H1 (cell line): ENCODE results near the gene RNU5D-1. TPM values are rescaled to one million over a fixed set of nuclear protein-coding genes. Genes with fewer than 3 reads are reported as not detected.
"Not testable (repeated sequence)": the region's sequence is repeated elsewhere in the genome, so short reads cannot be mapped to it uniquely, and the experiment has no call there.

Source experiments
- CTCF ChIA-PET: fragments of 300-600 bp; sonication (Branson Sonifier 250); formaldehyde crosslinking; loops from one replicate; lab custom pipeline; 2021; ENCODE audit not compliant: partially characterized antibody; lab: Charles Lee
- POLR2A ChIA-PET: fragments of 300-600 bp; sonication (Branson Sonifier 250); formaldehyde crosslinking; loops from one replicate; lab custom pipeline; 2021; ENCODE audit warnings: inconsistent platforms; ENCODE audit not compliant: partially characterized antibody; lab: Charles Lee
- DNase-seq, 2 experiments: peaks; one replicate each; pipeline versions ENCODE4 v3.0.0 to v3.0.0-alpha.2; 2010 to 2022; ENCODE audit warnings: low spot score in 2 of 2, low read depth in 1 of 2, mixed read lengths in 1 of 2
- FAIRE-seq: peaks from 2 replicates; lab custom pipeline; 2011; peaks lifted over from hg19 to GRCh38; lab: Jason Lieb, UNC
- H2AFZ ChIP-seq: 2 replicates; pipeline ENCODE4 v1.8.1; 2012; ENCODE audit warnings: low read length, inconsistent platforms
- H2AK5ac ChIP-seq: 2 replicates; pipeline ENCODE4 v1.6.1; 2013; ENCODE audit warnings: low read depth, low read length
- H2BK120ac ChIP-seq: replicated peaks from 2 replicates; pipeline ENCODE3; 2013; ENCODE audit warnings: low read depth, low read length, inconsistent platforms
- H2BK12ac ChIP-seq: 2 replicates; pipeline ENCODE4 v1.6.1; 2013; ENCODE audit warnings: low read depth, low read length
- H2BK15ac ChIP-seq: 2 replicates; pipeline ENCODE4 v1.6.1; 2013; ENCODE audit warnings: low read length
- H2BK20ac ChIP-seq: 2 replicates; pipeline ENCODE4 v1.6.1; 2013; ENCODE audit warnings: low read length
- H2BK5ac ChIP-seq: 2 replicates; pipeline ENCODE4 v1.6.1; 2013; ENCODE audit warnings: low read depth, low read length
- H3K14ac ChIP-seq: 2 replicates; pipeline ENCODE4 v1.6.1; 2013; ENCODE audit warnings: inconsistent platforms; ENCODE audit not compliant: insufficient read length
- H3K18ac ChIP-seq: 2 replicates; pipeline ENCODE4 v1.6.1; 2013; ENCODE audit warnings: low read length; ENCODE audit errors: extremely low read depth
- H3K23ac ChIP-seq: 2 replicates; pipeline ENCODE4 v1.6.1; 2013; ENCODE audit warnings: inconsistent platforms; ENCODE audit not compliant: insufficient read length
- H3K23me2 ChIP-seq: 2 replicates; pipeline ENCODE4 v1.6.1; 2013; ENCODE audit warnings: low read depth, low read length
- H3K27ac ChIP-seq: 2 replicates; pipeline ENCODE4 v1.6.1; 2011; ENCODE audit warnings: low read depth, low read length, inconsistent platforms
- H3K27me3 ChIP-seq, 4 experiments: replicated peaks in 1 of 4; 1 replicate in 1 of 4; 2 replicates in 3 of 4; pipeline versions ENCODE4 v1.6.1 to v1.8.1; 2011 to 2013; ENCODE audit warnings: low read length in 3 of 4, mild to moderate bottlenecking in 3 of 4, inconsistent platforms in 2 of 4, mixed read lengths in 2 of 4, moderate library complexity in 1 of 4; ENCODE audit not compliant: control insufficient read depth in 3 of 4, insufficient read depth in 3 of 4; ENCODE audit errors: extremely low read depth in 1 of 4
- H3K36me3 ChIP-seq, 4 experiments: 2 replicates each; pipeline versions ENCODE4 v1.6.1 to v1.8.1; 2011 to 2013; ENCODE audit warnings: mild to moderate bottlenecking in 4 of 4, low read length in 3 of 4, moderate library complexity in 2 of 4, control low read depth in 1 of 4, inconsistent platforms in 1 of 4; ENCODE audit not compliant: insufficient read depth in 4 of 4, control insufficient read depth in 2 of 4
- H3K4ac ChIP-seq: replicated peaks from 2 replicates; pipeline ENCODE3; 2013; ENCODE audit warnings: low read length, low read depth, mixed read lengths, inconsistent platforms; ENCODE audit not compliant: insufficient read length
- H3K4me1 ChIP-seq, 4 experiments: replicated peaks in 1 of 4; 1 replicate in 1 of 4; 2 replicates in 3 of 4; pipeline versions ENCODE4 v1.6.1 to v1.8.1; 2011 to 2013; ENCODE audit warnings: low read length in 3 of 4, inconsistent platforms in 2 of 4, mixed read lengths in 1 of 4; ENCODE audit not compliant: insufficient read depth in 4 of 4, control insufficient read depth in 3 of 4
- H3K4me2 ChIP-seq, 2 experiments: 2 replicates each; pipeline versions ENCODE4 v1.6.1 to v1.8.1; 2011 to 2013; ENCODE audit warnings: low read depth in 2 of 2, low read length in 2 of 2, control low read depth in 1 of 2, inconsistent platforms in 1 of 2, mild to moderate bottlenecking in 1 of 2; ENCODE audit not compliant: insufficient read depth in 1 of 2
- H3K4me3 ChIP-seq, 4 experiments: fragments of 200-600, 300-600 bp in 1 of 4; sonication (generic), shearing (Covaris generic), sonication (Bioruptor Twin) in 1 of 4; 2 replicates each; pipeline versions ENCODE4 v1.5.1 to v1.8.1; 2011 to 2016; ENCODE audit warnings: low read length in 4 of 4, low read depth in 3 of 4, control low read depth in 2 of 4, inconsistent platforms in 2 of 4, mild to moderate bottlenecking in 2 of 4, mixed read lengths in 1 of 4, moderate library complexity in 1 of 4; ENCODE audit not compliant: insufficient read depth in 2 of 4; ENCODE audit errors: extremely low read depth in 1 of 4
- H3K56ac ChIP-seq: replicated peaks from 2 replicates; pipeline ENCODE3; 2013; ENCODE audit warnings: low read depth, mild to moderate bottlenecking, mixed read lengths, low read length, inconsistent platforms; ENCODE audit not compliant: insufficient read length
- H3K79me1 ChIP-seq: 2 replicates; pipeline ENCODE4 v1.6.1; 2013; ENCODE audit warnings: low read depth, low read length, control low read depth
- H3K79me2 ChIP-seq, 2 experiments: 2 replicates each; pipeline versions ENCODE4 v1.6.1 to v1.8.1; 2012 to 2013; ENCODE audit warnings: low read length in 2 of 2, mild to moderate bottlenecking in 2 of 2, inconsistent platforms in 1 of 2; ENCODE audit not compliant: insufficient read depth in 2 of 2, control insufficient read depth in 1 of 2
- H3K9ac ChIP-seq, 4 experiments: replicated peaks in 1 of 4; 1 replicate in 1 of 4; 2 replicates in 3 of 4; pipeline versions ENCODE4 v1.6.1 to v1.8.1; 2011 to 2013; ENCODE audit warnings: low read depth in 3 of 4, low read length in 3 of 4, control low read depth in 2 of 4, mild to moderate bottlenecking in 2 of 4, moderate library complexity in 2 of 4, inconsistent platforms in 1 of 4; ENCODE audit errors: extremely low read depth in 1 of 4
- H3K9me3 ChIP-seq, 2 experiments: 2 replicates each; pipeline versions ENCODE4 v1.6.1 to v1.8.1; 2012 to 2013; ENCODE audit warnings: mild to moderate bottlenecking in 2 of 2, moderate library complexity in 2 of 2, control low read depth in 1 of 2, inconsistent platforms in 1 of 2, low read depth in 1 of 2, low read length in 1 of 2, mixed read lengths in 1 of 2; ENCODE audit not compliant: insufficient read depth in 2 of 2
- H4K20me1 ChIP-seq, 2 experiments: replicated peaks in 1 of 2; 2 replicates each; pipeline versions ENCODE3 to v1.8.1; 2011 to 2013; ENCODE audit warnings: inconsistent platforms in 2 of 2, low read length in 2 of 2, mild to moderate bottlenecking in 1 of 2; ENCODE audit not compliant: insufficient read depth in 2 of 2, control insufficient read depth in 1 of 2
- H4K5ac ChIP-seq: 2 replicates; pipeline ENCODE4 v1.6.1; 2013; ENCODE audit warnings: low read length, low read depth, mixed read lengths, inconsistent platforms; ENCODE audit not compliant: insufficient read length
- H4K8ac ChIP-seq: 2 replicates; pipeline ENCODE4 v1.8.0; 2013; ENCODE audit warnings: mild to moderate bottlenecking, moderate library complexity, low read length, inconsistent platforms; ENCODE audit not compliant: insufficient read depth; ENCODE audit errors: extremely low read depth
- H4K91ac ChIP-seq: replicated peaks from 2 replicates; pipeline ENCODE3; 2013; ENCODE audit warnings: low read length, mixed read lengths, inconsistent platforms; ENCODE audit not compliant: insufficient read length
- WGBS, 2 experiments: shearing (Covaris generic) in 1 of 2; methylation state at CpG; one replicate each; pipeline versions ENCODE4 v1.1.6 to v1.1.7; 2013 to 2015; ENCODE audit warnings: low lambda C conversion rate in 2 of 2, mixed read lengths in 2 of 2, inconsistent platforms in 1 of 2, low coverage in 1 of 2, missing lambda C conversion rate in 1 of 2; ENCODE audit not compliant: insufficient replicate concordance in 2 of 2, insufficient coverage in 1 of 2, insufficient read length in 1 of 2; ENCODE audit errors: extremely low coverage in 1 of 2, missing lambda C conversion rate in 1 of 2; 5-methylcytosine and 5-hydroxymethylcytosine counted together
- polyA plus RNA-seq, 7 experiments: library from polyadenylated mRNA; depleted of rRNA in 3 of 7; stranded (reverse) in 5 of 7; unstranded in 2 of 7; fragments of >200 nt in 5 of 7; fragments of 200-250 nt in 2 of 7; gene quantifications; 1 replicate in 5 of 7; 2 replicates in 1 of 7; 4 replicates in 1 of 7; pipeline versions ENCODE4 v1.2.1 to v1.2.3, GENCODE V29; 2011 to 2013; ENCODE audit warnings: missing spikeins in 2 of 7, mixed read lengths in 2 of 7
- total RNA-seq: library from RNA; stranded (reverse); fragmentation: NEBNext Ultra II Directional; extraction: Animal tissue kit (Norgen Biotek cat#: 25700); gene quantifications from 2 replicates; pipeline ENCODE4 v1.2.1, GENCODE V29; 2021

The RNU5D-1 gene
- total and polyA plus RNA-seq, 2 of the 8 experiments (the other 6 are each of a cell fraction or from before 2014, with no cell fraction given): under 0.01 TPM; not detected in 1

DNA sequence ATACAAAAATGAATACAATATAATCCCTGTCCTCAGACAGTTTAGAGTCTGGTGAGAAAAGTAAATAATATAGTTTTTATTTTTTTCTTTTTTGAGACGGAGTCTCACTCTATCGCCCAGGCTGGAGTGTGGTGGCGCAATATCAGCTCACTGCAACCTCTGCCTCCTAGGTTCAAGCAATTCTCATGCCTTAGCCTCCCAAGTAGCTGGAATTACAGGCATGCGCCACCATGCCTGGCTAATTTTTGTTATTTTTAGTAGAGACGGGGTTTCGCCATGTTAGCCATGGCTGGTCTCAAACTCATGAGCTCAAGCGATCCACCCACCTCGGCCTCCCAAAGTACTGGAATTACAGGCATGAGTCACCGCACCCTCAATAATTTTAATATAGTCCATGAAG is 31.6 kb downstream of the RNU5D-1 start:
- not testable (repeated sequence) for H4K91ac ChIP-seq, H2AK5ac ChIP-seq, H4K20me1 ChIP-seq, H2BK5ac ChIP-seq, H3K18ac ChIP-seq, H3K9me3 ChIP-seq, H3K23me2 ChIP-seq, H2BK120ac ChIP-seq, H3K4me2 ChIP-seq, H3K79me1 ChIP-seq, H3K27me3 ChIP-seq, H3K27ac ChIP-seq, H4K8ac ChIP-seq, FAIRE-seq, H3K36me3 ChIP-seq, H3K4ac ChIP-seq, H3K56ac ChIP-seq, H2BK12ac ChIP-seq, H3K4me3 ChIP-seq, H3K79me2 ChIP-seq, H4K5ac ChIP-seq, H3K14ac ChIP-seq, H2BK15ac ChIP-seq, H3K9ac ChIP-seq, H2AFZ ChIP-seq, H3K4me1 ChIP-seq, H3K23ac ChIP-seq, DNase-seq, H2BK20ac ChIP-seq
- 80% methylated on average over 9 of the region's 9 CpGs; no CpG with 5 or more reads in 1 of the 2 experiments for WGBS, 2 experiments
- ChIA-PET CTCF (interaction anchor here (0.9 kb wide), 1 partner anchor 47 kb away, joined by 3 read pairs; no protein-coding TSS in a partner anchor), POLR2A (interaction anchor here (0.7 kb wide), 1 partner anchor 9 kb away, joined by 3 read pairs; no protein-coding TSS in a partner anchor)
